ENCODE results near the gene NBPF3.

Gene NBPF3

DNA sequence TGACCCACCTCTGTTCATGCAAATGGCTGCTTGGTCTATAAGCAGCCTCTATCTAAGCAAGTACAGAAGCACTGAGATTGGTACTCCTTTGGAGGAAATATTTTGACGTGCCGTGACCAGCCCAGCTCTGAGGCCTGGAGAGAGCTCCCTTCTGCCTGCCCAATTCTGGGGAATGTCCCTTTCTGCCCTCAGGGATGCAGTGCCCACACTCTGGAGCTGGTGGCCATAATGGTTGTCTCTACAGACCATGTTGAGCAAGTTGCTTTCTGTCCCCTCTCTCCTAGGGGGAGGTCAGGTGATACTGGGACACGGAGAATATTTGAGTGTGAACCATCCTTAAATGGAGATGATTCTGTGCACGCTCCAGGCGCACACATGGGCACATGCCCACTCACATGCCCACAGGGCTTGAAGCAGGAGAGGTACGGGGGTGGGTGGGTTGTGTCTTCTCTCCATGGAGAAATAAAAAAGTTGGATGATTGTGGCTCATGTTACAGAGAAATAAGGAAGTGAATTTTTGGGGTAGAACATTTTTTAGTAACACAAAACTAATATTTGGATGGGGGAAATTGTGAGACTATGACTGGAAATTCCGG is 55.4 kb downstream of the NBPF3 start:
- Histone ChIP-seq H3K9me3 (no peaks in the 10 kb centered on the region), H3K27me3 (peaks cover 23% of the 10 kb centered on the region), H3K27ac (no peak overlapping the region), H3K4me1 (ENCODE audit: control insufficient read depth in 1 of 2, insufficient read depth in 1 of 2, low read depth in 1 of 2, low read length in 1 of 2) (peaks cover 0 to 6% of the 10 kb centered on the region in 2 experiments), H3K4me3 (ENCODE audit: low read depth in 1 of 2, low read length in 1 of 2) (no peak overlapping the region), H3K36me3 (no peaks in the 10 kb centered on the region)
- TF ChIP-seq, protein P1, sequence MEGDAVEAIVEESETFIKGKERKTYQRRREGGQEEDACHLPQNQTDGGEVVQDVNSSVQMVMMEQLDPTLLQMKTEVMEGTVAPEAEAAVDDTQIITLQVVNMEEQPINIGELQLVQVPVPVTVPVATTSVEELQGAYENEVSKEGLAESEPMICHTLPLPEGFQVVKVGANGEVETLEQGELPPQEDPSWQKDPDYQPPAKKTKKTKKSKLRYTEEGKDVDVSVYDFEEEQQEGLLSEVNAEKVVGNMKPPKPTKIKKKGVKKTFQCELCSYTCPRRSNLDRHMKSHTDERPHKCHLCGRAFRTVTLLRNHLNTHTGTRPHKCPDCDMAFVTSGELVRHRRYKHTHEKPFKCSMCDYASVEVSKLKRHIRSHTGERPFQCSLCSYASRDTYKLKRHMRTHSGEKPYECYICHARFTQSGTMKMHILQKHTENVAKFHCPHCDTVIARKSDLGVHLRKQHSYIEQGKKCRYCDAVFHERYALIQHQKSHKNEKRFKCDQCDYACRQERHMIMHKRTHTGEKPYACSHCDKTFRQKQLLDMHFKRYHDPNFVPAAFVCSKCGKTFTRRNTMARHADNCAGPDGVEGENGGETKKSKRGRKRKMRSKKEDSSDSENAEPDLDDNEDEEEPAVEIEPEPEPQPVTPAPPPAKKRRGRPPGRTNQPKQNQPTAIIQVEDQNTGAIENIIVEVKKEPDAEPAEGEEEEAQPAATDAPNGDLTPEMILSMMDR (IDR thresholded peaks at IDR 0.05), result no peak

DNA sequence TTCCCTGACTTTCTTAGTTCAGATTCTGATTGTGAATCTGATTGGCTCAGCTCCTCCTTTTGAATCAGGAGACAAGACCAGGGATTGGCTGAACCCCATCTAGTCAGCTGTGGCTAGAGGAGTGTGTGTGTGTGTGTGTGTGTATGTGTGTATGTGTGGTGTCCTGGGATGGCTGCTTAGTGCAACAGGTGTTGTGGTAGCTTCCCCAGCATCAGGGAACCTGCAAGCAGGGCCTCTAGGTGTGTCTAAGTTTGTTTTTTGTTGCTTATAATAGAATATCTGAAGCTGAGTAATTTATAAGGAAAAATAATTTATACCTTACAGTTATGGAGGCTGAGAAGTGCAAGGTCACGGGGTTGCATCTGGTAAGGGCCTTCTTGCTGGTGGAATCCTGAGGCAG is 56.1 kb downstream of the NBPF3 start:
- H3K9me3 ChIP-seq, result no peaks in the 10 kb centered on the region
- H3K4me3 ChIP-seq (ENCODE audit: low read depth in 1 of 2, low read length in 1 of 2), result no peak overlapping the region
- no peaks in the 10 kb centered on the region for H3K36me3 ChIP-seq
- H3K27ac ChIP-seq, result no peak overlapping the region
- TF ChIP-seq, protein P1 (IDR thresholded peaks at IDR 0.05), result no peak
- peaks cover 23% of the 10 kb centered on the region for H3K27me3 ChIP-seq
- H3K4me1 ChIP-seq (ENCODE audit: control insufficient read depth in 1 of 2, insufficient read depth in 1 of 2, low read depth in 1 of 2, low read length in 1 of 2), result peaks cover 0 to 6% of the 10 kb centered on the region in 2 experiments

DNA sequence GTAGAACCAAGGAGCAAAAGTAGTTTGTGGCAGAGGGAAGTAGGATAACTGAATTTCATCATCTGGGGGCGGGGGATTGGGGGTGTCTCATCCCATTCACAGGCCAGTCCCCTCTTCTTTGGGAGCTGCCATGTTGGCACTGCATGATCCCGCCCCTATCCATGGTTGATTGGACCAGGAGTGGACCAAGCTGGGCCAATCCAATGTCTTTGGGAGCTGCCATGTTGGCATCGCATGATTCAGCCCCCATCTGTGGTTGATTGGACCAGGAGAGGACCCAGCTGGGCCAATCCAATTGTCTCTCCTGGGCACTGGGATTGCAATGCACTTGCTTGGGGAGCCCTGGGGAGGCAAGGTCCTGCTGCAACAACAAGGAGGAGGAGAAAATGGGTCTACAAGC is 56.9 kb downstream of the NBPF3 start:
- no peak overlapping the region for H3K27ac ChIP-seq
- no peak overlapping the region for H3K4me3 ChIP-seq (ENCODE audit: low read depth in 1 of 2, low read length in 1 of 2)
- H3K9me3 ChIP-seq, result no peaks in the 10 kb centered on the region
- no peaks in the 10 kb centered on the region for H3K36me3 ChIP-seq
- peaks cover 0 to 6% of the 10 kb centered on the region in 2 experiments for H3K4me1 ChIP-seq (ENCODE audit: control insufficient read depth in 1 of 2, insufficient read depth in 1 of 2, low read depth in 1 of 2, low read length in 1 of 2)
- H3K27me3 ChIP-seq, result peaks cover 20% of the 10 kb centered on the region
- TF ChIP-seq, protein P1 (IDR thresholded peaks at IDR 0.05), result no peak

DNA sequence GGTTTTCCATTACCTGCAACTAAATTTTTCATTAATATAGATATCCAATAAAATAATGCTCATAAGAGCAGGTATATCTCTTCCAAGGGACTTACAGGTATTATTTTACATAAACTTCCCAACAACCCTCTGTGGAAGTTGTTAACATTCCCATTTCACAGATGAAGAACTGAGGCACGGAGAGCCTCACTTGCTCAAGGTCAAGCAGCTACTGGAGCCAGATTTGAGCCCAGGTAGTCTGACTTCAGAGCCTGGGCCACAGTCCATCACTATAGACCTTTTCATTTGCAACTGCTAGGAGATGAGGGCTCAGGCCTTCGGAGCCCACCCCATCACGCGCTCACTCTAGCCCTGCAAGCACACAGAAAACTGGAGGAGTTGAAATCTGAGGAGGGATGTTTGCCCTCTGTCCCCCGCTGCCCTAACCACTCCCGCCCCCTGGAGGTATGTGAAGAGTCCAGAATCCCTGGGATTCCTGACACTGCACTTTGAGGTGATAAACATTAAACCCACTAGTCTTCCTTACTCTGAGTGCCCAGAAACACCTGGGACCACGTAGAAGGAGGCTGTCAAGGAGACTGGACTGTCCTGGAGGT is 57.6 kb downstream of the NBPF3 start:
- no peaks in the 10 kb centered on the region for H3K36me3 ChIP-seq
- TF ChIP-seq, protein P1 (IDR thresholded peaks at IDR 0.05), result no peak
- H3K9me3 ChIP-seq, result no peaks in the 10 kb centered on the region
- H3K4me1 ChIP-seq (ENCODE audit: control insufficient read depth in 1 of 2, insufficient read depth in 1 of 2, low read depth in 1 of 2, low read length in 1 of 2), result peaks cover 0 to 6% of the 10 kb centered on the region in 2 experiments
- H3K27me3 ChIP-seq, result peaks cover 13% of the 10 kb centered on the region
- no peak overlapping the region for H3K4me3 ChIP-seq (ENCODE audit: low read depth in 1 of 2, low read length in 1 of 2)
- no peak overlapping the region for H3K27ac ChIP-seq

DNA sequence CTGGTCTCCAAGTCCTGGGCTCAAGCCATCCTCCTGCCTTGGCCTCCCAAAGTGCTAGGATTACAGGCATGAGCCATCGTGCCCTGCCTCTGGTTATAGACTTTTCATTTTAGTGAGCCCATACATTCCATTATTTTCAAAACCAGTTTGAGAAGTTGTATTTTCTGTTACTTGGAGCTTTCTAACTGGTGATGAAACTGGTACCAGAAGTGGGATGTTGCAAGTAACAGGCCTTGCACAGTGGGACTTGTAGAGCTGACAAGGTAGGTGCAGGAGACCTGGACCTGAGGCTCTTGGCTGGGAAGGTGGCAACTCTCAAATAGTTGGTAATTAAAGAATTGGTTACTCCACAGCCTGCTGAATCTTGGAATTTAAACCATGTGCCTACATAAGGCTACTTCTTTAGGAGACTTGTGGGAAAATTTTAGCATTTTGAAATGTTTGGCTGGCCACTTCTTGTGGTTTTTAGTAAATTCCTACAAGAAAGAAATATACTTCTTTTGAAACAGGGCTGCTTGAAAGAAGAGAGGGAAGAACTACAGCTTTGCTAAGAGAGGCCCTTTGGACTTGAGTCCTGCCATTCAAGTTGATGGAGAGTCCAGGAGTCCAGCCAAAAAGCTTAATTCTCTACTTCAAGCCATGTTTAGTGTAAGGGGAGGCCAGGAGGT is 59.5 kb downstream of the NBPF3 start:
- H3K27me3 ChIP-seq, result peaks cover 9% of the 10 kb centered on the region
- H3K27ac ChIP-seq, result no peak overlapping the region

More for the DNA sequence above, 59.5 kb downstream of the NBPF3 start:
- peaks cover 0 to 6% of the 10 kb centered on the region in 2 experiments for H3K4me1 ChIP-seq (ENCODE audit: control insufficient read depth in 1 of 2, insufficient read depth in 1 of 2, low read depth in 1 of 2, low read length in 1 of 2)
- no peaks in the 10 kb centered on the region for H3K36me3 ChIP-seq
- no peak overlapping the region for H3K4me3 ChIP-seq (ENCODE audit: low read depth in 1 of 2, low read length in 1 of 2)
- TF ChIP-seq, protein P1 (IDR thresholded peaks at IDR 0.05), result no peak
- no peaks in the 10 kb centered on the region for H3K9me3 ChIP-seq

All from neutrophil (primary cell).